PC-3 (cell line): Measurements from ENCODE around the gene GRB10.

Experiments
- CTCF ChIP-seq: fragments of 300-600 bp; sonication (generic); conservative IDR thresholded peaks from 2 replicates; pipeline ENCODE4 v1.5.1; 2017; ENCODE audit warnings: antibody characterized with exemption, low read depth, mild to moderate bottlenecking, low read length
- EZH2 ChIP-seq: fragments of 300-600 bp; sonication (generic); IDR thresholded peaks from one replicate; pipeline ENCODE4 v1.6.1; 2017; ENCODE audit warnings: antibody characterized with exemption, mild to moderate bottlenecking, low read length; ENCODE audit not compliant: unreplicated experiment
- EZH2phosphoT487 ChIP-seq: fragments of 300-600 bp; sonication (generic); IDR thresholded peaks from 2 replicates; pipeline ENCODE4 v1.6.1; 2018; ENCODE audit warnings: mild to moderate bottlenecking, antibody characterized with exemption, low read length, borderline replicate concordance

GRCh38 chr7:50621973-50622490, 160.7 kb downstream of the GRB10 start:
- TF ChIP-seq EZH2phosphoT487 = no peak
- no peak for TF ChIP-seq CTCF
- no peak for TF ChIP-seq EZH2
